OCI-LY7 (cell line): ENCODE measurements around the gene ASMTL. TPM values are rescaled to one million over a fixed set of nuclear protein-coding genes. Genes with fewer than 3 reads are reported as not detected.

ENCODE experiments used
- BruUV-seq: library from RNA; stranded (reverse); fragments of 400-500 nt; replicated peaks from 2 replicates; lab custom pipeline; 2021; lab: Mats Ljungman, UMichigan
- CTCF ChIA-PET: fragments of 300-600 bp; sonication (Branson Sonifier 250); formaldehyde crosslinking; loops from one replicate; lab custom pipeline; 2022; ENCODE audit warnings: antibody characterized with exemption; ENCODE audit not compliant: unreplicated experiment; lab: Charles Lee
- POLR2A ChIA-PET: fragments of 300-600 bp; sonication (Branson Sonifier 250); formaldehyde crosslinking; loops from one replicate; lab custom pipeline; 2022; ENCODE audit warnings: antibody characterized with exemption; lab: Charles Lee
- DNase-seq: peaks from one replicate; pipeline ENCODE4 v3.0.0-alpha.2; 2015; ENCODE audit warnings: low spot score
- H2AFZ ChIP-seq: fragments of 200-600 bp; sonication (generic), shearing (Covaris generic); 2 replicates; pipeline ENCODE4 v1.6.1; 2014; ENCODE audit warnings: mild to moderate bottlenecking, antibody characterized with exemption, low read length, moderate library complexity
- H3K27ac ChIP-seq: fragments of 200-600 bp; sonication (generic); 2 replicates; pipeline ENCODE4 v1.5.1; 2014; ENCODE audit warnings: mixed run types, low read depth, mild to moderate bottlenecking, moderate library complexity, low read length, inconsistent platforms; ENCODE audit not compliant: poor library complexity, severe bottlenecking
- H3K36me3 ChIP-seq: fragments of 200-600 bp; sonication (generic); 2 replicates; pipeline ENCODE4 v1.6.1; 2014; ENCODE audit warnings: mild to moderate bottlenecking, antibody characterized with exemption, low read length, moderate library complexity, mixed read lengths; ENCODE audit not compliant: insufficient read depth
- H3K4me1 ChIP-seq: fragments of 200-600 bp; sonication (generic); 2 replicates; pipeline ENCODE4 v1.5.1; 2014; ENCODE audit warnings: mild to moderate bottlenecking, low read length; ENCODE audit not compliant: insufficient read depth, poor library complexity, severe bottlenecking
- H3K4me2 ChIP-seq: fragments of 200-600 bp; sonication (generic); 2 replicates; pipeline ENCODE4 v1.6.1; 2014; ENCODE audit warnings: mild to moderate bottlenecking, low read length
- H3K4me3 ChIP-seq: fragments of 200-600 bp; sonication (generic); 2 replicates; pipeline ENCODE4 v1.5.1; 2014; ENCODE audit warnings: mild to moderate bottlenecking, low read depth, low read length; ENCODE audit not compliant: poor library complexity, severe bottlenecking
- H3K79me2 ChIP-seq: fragments of 200-600 bp; sonication (generic); 2 replicates; pipeline ENCODE4 v1.6.1; 2016; ENCODE audit warnings: low read depth, mild to moderate bottlenecking, low read length, moderate library complexity, mixed read lengths; ENCODE audit not compliant: insufficient read depth
- H3K9me2 ChIP-seq: fragments of 200-600 bp; sonication (generic); 2 replicates; pipeline ENCODE4 v1.6.1; 2016; ENCODE audit warnings: mild to moderate bottlenecking, low read length, mixed read lengths; ENCODE audit not compliant: insufficient read depth
- H3K9me3 ChIP-seq: fragments of 200-600 bp; sonication (generic); 2 replicates; pipeline ENCODE4 v1.6.1; 2014; ENCODE audit warnings: mild to moderate bottlenecking, mixed run types, low read length, mixed read lengths
- H4K20me1 ChIP-seq: fragments of 200-600 bp; sonication (generic); 2 replicates; pipeline ENCODE4 v1.6.1; 2014; ENCODE audit warnings: mild to moderate bottlenecking, antibody characterized with exemption, low read length, moderate library complexity, mixed read lengths; ENCODE audit not compliant: insufficient read depth
- EZH2phosphoT487 ChIP-seq: fragments of 200-600 bp; sonication (generic); IDR thresholded peaks from 2 replicates; pipeline ENCODE4 v1.6.1; 2018; ENCODE audit warnings: low read depth, borderline replicate concordance, mild to moderate bottlenecking, mixed run types, antibody characterized with exemption, low read length, moderate library complexity, mixed read lengths
- intact Hi-C: fragments of 100-400 bp; cut with micrococcal nuclease; formaldehyde crosslinking; loops from one replicate; pipeline ENCODE4 v1.10.0; 2022; ENCODE audit not compliant: unreplicated experiment
- total RNA-seq, 2 experiments: library from RNA; depleted of rRNA in 1 of 2; stranded (reverse); fragments of >200 nt in 1 of 2; shearing (Covaris generic) in 1 of 2; gene quantifications; 2 replicates each; pipeline ENCODE4 v1.2.3, GENCODE V29; 2014 to 2022
- TF ChIP-seq, protein P1 (sequence below): fragments of 200-600 bp; sonication (generic); conservative IDR thresholded peaks from 2 replicates; pipeline ENCODE4 v1.5.1; 2014; ENCODE audit warnings: mild to moderate bottlenecking, antibody characterized with exemption, low read length, moderate library complexity, mixed read lengths

The ASMTL gene
- total RNA-seq, 2 experiments from 2014 or later, result 17.2 to 37.0 TPM

DNA sequence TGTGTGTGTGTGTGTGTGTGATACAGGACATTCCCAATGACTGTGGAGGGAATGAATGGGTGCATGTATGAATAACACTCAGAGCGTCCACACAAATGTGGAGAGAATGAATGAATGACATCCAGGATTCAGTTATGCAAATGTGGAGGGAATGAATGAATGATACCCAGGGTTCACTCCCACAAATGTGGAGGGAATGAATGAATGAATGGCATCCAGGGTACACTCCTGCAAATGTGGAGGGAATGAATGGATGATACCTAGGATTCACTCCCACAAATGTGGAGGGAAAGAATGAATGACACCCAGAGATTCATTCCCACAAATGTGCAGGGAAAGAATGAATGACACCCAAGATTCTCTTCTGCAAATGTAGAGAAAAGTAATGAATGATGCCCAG, 36.0 kb upstream of the ASMTL start:
- H3K4me1 ChIP-seq, result peaks cover 64% of the 10 kb centered on the region
- peaks cover 43% of the 10 kb centered on the region; the same call in 1 of the 2 replicates for H3K79me2 ChIP-seq
- H3K4me3 ChIP-seq, result peak overlapping the region; percentile 26
- H3K9me2 ChIP-seq, result no peaks in the 10 kb centered on the region
- no TSS peak for BruUV-seq
- intact Hi-C loops, result no loop called here
- H4K20me1 ChIP-seq, result no peaks in the 10 kb centered on the region
- TF ChIP-seq, protein P1, sequence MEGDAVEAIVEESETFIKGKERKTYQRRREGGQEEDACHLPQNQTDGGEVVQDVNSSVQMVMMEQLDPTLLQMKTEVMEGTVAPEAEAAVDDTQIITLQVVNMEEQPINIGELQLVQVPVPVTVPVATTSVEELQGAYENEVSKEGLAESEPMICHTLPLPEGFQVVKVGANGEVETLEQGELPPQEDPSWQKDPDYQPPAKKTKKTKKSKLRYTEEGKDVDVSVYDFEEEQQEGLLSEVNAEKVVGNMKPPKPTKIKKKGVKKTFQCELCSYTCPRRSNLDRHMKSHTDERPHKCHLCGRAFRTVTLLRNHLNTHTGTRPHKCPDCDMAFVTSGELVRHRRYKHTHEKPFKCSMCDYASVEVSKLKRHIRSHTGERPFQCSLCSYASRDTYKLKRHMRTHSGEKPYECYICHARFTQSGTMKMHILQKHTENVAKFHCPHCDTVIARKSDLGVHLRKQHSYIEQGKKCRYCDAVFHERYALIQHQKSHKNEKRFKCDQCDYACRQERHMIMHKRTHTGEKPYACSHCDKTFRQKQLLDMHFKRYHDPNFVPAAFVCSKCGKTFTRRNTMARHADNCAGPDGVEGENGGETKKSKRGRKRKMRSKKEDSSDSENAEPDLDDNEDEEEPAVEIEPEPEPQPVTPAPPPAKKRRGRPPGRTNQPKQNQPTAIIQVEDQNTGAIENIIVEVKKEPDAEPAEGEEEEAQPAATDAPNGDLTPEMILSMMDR, result no peak
- no peak for TF ChIP-seq EZH2phosphoT487
- peaks cover 18% of the 10 kb centered on the region; the same call in 1 of the 2 replicates for H3K9me3 ChIP-seq
- H3K27ac ChIP-seq, result peak overlapping the region; percentile 93
- H2AFZ ChIP-seq, result no peak overlapping the region
- H3K4me2 ChIP-seq, result peak overlapping the region; percentile 61
- DNase-seq, result no peak
- ChIA-PET POLR2A (no interaction called here), CTCF (no interaction called here)
- H3K36me3 ChIP-seq, result peaks cover 82% of the 10 kb centered on the region

DNA sequence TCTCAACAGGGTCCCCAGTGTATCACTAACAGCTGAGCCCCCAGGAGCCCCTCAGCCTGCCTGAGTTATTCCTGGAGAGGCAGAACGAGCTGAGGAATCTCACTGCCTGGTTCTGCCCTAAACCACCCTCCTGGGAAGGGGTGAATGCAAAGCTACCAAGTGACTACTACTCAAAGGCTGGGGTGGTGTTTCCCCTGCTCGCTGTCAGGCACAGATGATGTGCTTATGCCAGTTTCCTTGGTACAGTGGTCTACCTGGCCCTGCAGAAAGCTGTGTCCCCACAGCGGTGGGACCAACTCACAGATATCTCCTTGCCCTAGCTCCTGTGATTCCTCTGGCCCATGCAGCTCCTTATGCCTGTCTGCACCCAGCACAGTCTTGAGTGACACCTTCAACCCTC, 35.4 kb upstream of the ASMTL start:
- POLR2A ChIA-PET, result no interaction called here
- TF ChIP-seq, protein P1, result no peak
- no peak for TF ChIP-seq EZH2phosphoT487
- Histone ChIP-seq H3K4me1 (peaks cover 70% of the 10 kb centered on the region), H3K9me2 (no peaks in the 10 kb centered on the region), H3K4me2 (peak overlapping the region; percentile 61), H2AFZ (no peak overlapping the region), H3K9me3 (peaks cover 18% of the 10 kb centered on the region; the same call in 1 of the 2 replicates), H3K4me3 (peak overlapping the region; percentile 26), H3K27ac (peak overlapping the region; percentile 93), H3K79me2 (peaks cover 49% of the 10 kb centered on the region; the same call in 1 of the 2 replicates), H3K36me3 (peaks cover 84% of the 10 kb centered on the region), H4K20me1 (no peaks in the 10 kb centered on the region)
- CTCF ChIA-PET, result no interaction called here
- no peak for DNase-seq
- intact Hi-C loops, result no loop called here
- BruUV-seq, result no TSS peak

DNA sequence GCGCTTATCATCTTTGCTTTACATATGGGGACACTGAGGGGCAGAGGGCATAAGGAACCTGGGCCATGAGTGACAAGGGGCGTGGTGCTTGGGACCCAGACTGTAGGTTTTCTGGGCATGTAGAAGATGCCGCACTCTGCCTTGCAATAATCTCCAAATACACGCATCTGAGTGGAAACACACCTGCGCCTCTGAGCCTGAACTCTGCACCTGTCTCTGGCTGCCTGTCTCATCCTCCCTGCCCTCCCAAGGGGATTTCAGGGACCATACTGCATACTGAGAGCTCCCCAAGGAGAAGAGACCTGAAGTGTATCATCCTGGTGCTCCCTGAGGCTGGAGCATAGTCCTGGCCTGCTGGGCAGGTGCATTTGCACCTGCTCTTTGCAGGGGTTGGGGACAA, 34.7 kb upstream of the ASMTL start:
- intact Hi-C loops, result loop anchor here (2.0 kb wide), 1 partner anchor 19 kb away; no protein-coding TSS in a partner anchor
- Histone ChIP-seq H3K9me2 (no peaks in the 10 kb centered on the region), H3K79me2 (peaks cover 52% of the 10 kb centered on the region; the same call in 1 of the 2 replicates), H3K27ac (peak overlapping the region; percentile 93), H3K4me2 (peak overlapping the region; percentile 61), H3K4me3 (peak overlapping the region; percentile 26), H3K36me3 (peaks cover 81% of the 10 kb centered on the region), H3K9me3 (peaks cover 18% of the 10 kb centered on the region; the same call in 1 of the 2 replicates), H2AFZ (no peak overlapping the region), H3K4me1 (peaks cover 69% of the 10 kb centered on the region), H4K20me1 (no peaks in the 10 kb centered on the region)
- CTCF ChIA-PET, result no interaction called here
- peak; percentile 95 for DNase-seq
- POLR2A ChIA-PET, result no interaction called here
- no peak for TF ChIP-seq EZH2phosphoT487
- TF ChIP-seq, protein P1, result no peak
- no TSS peak for BruUV-seq
